Measurements from ENCODE around the gene PTPRM.

Gene PTPRM

DNA sequence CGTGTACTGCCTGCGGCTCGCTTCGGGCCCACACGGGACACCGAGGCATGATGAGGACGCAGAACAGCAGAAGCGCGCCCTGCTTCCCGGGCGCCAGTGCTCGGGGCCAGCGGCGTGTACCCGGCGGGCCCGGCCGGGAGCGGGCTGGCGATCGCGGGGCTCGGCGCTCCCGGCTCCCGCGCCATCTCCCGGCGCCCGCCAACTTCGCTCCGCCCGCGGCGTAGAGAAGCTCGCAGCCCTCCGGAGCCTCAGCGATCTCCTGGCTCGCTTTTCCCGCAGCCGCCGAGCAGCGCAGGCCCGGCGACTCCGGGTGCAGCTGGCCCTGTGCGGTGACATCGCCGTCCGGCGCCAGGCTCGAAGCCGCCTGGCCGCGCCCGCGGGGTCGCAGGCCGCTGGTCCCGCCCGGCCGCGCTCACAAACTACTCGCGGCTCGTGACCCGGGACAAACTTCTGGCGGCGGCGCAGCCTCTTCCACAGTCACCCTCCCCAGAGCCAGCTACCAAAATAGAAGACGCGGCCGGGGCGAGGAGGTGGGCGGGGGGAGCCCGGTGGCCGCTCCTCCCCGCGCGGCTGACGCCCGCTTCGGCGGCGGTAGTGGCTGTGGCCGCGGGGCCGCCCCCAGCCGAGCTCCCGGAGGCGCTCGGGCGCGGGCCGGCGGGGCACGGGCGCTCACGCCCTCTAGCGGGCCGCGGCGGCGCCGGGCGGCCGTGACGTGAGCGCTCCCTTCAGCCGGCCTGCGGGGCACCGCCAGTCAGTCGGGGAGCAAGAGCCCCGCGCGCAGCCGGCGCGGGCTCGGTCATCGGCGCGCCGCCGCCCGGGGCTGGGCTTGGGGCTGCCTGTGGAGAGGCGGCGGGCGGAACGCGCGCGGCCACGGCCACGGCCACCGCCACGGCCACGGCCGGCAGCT is at the start of gene PTPRM:
Gene PTPRM, plus strand, starts transcription at position 750 of the 907 bp plus-strand sequence. CDS start 503 bp downstream, outside the sequence.
- Histone ChIP-seq H3K4me3 (ENCODE audit: low read depth in 1 of 2, low read length in 1 of 2) (peak within 1 kb of the TSS; percentile 39 to 42), H3K27ac (no peak within 1 kb of the TSS), H3K9me3 (no peaks in the 10 kb centered on the region), H3K27me3 (peaks cover 85% of the 10 kb centered on the region), H3K4me1 (ENCODE audit: control insufficient read depth in 1 of 2, insufficient read depth in 1 of 2, low read depth in 1 of 2, low read length in 1 of 2) (peaks cover 10 to 24% of the 10 kb centered on the region in 2 experiments), H3K36me3 (no peaks in the 10 kb centered on the region)
- TF ChIP-seq, protein P1, sequence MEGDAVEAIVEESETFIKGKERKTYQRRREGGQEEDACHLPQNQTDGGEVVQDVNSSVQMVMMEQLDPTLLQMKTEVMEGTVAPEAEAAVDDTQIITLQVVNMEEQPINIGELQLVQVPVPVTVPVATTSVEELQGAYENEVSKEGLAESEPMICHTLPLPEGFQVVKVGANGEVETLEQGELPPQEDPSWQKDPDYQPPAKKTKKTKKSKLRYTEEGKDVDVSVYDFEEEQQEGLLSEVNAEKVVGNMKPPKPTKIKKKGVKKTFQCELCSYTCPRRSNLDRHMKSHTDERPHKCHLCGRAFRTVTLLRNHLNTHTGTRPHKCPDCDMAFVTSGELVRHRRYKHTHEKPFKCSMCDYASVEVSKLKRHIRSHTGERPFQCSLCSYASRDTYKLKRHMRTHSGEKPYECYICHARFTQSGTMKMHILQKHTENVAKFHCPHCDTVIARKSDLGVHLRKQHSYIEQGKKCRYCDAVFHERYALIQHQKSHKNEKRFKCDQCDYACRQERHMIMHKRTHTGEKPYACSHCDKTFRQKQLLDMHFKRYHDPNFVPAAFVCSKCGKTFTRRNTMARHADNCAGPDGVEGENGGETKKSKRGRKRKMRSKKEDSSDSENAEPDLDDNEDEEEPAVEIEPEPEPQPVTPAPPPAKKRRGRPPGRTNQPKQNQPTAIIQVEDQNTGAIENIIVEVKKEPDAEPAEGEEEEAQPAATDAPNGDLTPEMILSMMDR (IDR thresholded peaks at IDR 0.05): no peak

DNA sequence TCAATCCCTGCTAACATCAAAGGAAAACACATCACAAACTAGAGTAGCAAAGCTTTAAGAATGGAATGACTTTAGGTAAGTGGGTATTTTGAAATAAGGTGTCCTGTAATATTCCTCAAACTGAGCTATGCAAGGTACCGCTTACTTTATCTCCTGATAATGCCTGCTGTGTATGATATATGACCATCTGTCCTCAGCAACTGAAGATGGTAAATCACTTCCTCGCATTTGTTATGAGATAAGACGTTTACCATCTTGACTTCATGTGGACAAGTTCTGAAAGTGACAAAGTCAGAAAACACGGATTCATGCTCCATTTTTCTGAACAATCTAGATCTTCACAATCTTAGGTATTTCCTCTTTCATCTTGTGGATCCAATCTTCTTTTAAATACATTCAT is 49.3 kb upstream of the PTPRM start:
- no peaks in the 10 kb centered on the region for H3K36me3 ChIP-seq
- TF ChIP-seq, protein P1 (IDR thresholded peaks at IDR 0.05): no peak
- no peaks in the 10 kb centered on the region for H3K9me3 ChIP-seq
- no peaks in the 10 kb centered on the region for H3K4me1 ChIP-seq (ENCODE audit: control insufficient read depth in 1 of 2, insufficient read depth in 1 of 2, low read depth in 1 of 2, low read length in 1 of 2)
- H3K27me3 ChIP-seq: no peaks in the 10 kb centered on the region
- no peak overlapping the region for H3K27ac ChIP-seq
- H3K4me3 ChIP-seq (ENCODE audit: low read depth in 1 of 2, low read length in 1 of 2): no peak overlapping the region

DNA sequence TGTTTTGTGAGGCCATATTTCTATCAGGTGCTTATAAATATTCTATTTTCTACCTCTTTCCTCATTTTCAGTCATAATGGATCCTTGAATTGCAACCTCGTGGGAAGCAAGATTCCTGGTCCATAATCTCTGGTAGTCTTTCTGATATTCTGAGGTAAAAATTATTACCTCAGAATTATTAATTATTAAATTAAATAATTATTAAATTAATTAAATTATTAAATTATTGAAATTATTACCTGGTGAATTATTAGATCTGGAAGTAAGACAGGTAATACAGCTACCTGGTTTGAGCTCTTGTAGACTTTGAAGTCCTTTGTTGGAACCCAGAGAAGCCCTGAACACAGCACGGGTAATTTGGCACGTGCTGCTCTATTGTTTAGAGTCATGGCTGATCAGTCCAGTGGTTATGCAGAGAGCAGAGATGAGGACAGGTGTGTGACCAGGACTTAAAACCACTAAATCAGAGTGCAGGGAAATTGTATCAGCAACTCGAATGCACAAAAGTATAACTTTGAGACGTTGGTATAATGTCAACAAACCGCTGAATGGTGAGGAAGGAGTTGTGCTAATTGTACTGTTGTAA is 46.8 kb upstream of the PTPRM start:
- Histone ChIP-seq H3K27me3 (no peaks in the 10 kb centered on the region), H3K27ac (no peak overlapping the region), H3K9me3 (no peaks in the 10 kb centered on the region), H3K36me3 (no peaks in the 10 kb centered on the region), H3K4me1 (ENCODE audit: control insufficient read depth in 1 of 2, insufficient read depth in 1 of 2, low read depth in 1 of 2, low read length in 1 of 2) (no peaks in the 10 kb centered on the region), H3K4me3 (ENCODE audit: low read depth in 1 of 2, low read length in 1 of 2) (no peak overlapping the region)
- TF ChIP-seq, protein P1 (IDR thresholded peaks at IDR 0.05): no peak

DNA sequence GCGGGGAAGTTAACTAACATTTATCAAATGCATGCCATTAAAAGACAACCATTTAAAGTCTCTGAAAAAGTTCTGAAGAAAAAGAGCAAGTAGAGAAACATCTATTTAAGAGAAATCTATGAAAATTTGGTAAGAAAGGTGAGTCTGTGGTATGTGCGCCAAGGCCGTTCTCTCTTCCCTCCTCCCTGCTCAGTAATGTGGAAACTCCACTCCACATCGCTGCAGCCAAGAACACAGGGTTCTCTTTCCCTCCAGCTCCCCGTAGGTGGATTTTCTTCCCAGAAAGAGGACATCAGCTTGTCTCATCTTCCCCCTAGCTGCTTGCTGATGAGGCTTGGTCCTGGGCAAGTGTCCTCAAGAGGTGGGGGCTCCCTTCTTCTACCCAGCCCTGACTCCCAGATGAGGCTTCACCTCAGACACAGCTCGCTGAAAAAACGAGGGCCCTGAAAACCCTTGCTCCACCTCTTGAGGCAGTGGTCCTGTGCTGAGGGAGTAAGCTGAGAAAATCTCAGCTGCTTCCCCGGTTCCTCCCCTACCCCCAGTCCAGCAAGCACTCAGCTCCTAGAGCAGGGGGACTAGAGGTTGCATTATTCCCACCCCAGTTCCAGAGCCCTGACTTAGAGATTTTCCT is 45.8 kb upstream of the PTPRM start:
- H3K4me3 ChIP-seq (ENCODE audit: low read depth in 1 of 2, low read length in 1 of 2): no peak overlapping the region
- H3K27me3 ChIP-seq: no peaks in the 10 kb centered on the region
- H3K27ac ChIP-seq: no peak overlapping the region
- TF ChIP-seq, protein P1 (IDR thresholded peaks at IDR 0.05): no peak
- no peaks in the 10 kb centered on the region for H3K9me3 ChIP-seq
- no peaks in the 10 kb centered on the region for H3K36me3 ChIP-seq
- no peaks in the 10 kb centered on the region for H3K4me1 ChIP-seq (ENCODE audit: control insufficient read depth in 1 of 2, insufficient read depth in 1 of 2, low read depth in 1 of 2, low read length in 1 of 2)

DNA sequence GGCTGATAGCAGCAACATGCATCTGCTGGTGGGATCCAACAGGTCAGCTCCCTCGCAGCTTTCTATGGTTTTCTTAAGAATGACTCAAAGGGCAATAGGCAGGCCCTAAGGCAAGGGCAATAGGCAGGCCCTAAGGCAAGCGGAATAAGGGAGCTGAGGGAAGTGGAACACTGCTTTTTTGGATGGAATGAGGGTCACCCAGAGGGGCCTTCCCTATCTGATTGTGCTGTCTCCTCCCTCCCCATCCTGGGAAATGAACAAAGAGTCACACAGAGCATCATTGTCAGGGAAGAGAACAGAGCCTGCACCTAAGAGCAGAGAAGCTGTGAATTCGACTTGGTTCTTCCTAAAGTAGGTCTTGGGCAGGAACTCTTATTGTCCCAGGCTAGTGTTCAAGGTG is 43.3 kb upstream of the PTPRM start:
- H3K4me3 ChIP-seq (ENCODE audit: low read depth in 1 of 2, low read length in 1 of 2): no peak overlapping the region
- TF ChIP-seq, protein P1 (IDR thresholded peaks at IDR 0.05): no peak

More for the DNA sequence above, 43.3 kb upstream of the PTPRM start:
- Histone ChIP-seq H3K36me3 (no peaks in the 10 kb centered on the region), H3K27ac (no peak overlapping the region), H3K4me1 (ENCODE audit: control insufficient read depth in 1 of 2, insufficient read depth in 1 of 2, low read depth in 1 of 2, low read length in 1 of 2) (no peaks in the 10 kb centered on the region), H3K27me3 (no peaks in the 10 kb centered on the region), H3K9me3 (no peaks in the 10 kb centered on the region)

Measured in neutrophil (primary cell).